HG03095 (cell line): ENCODE data around the gene ESPN.

Experiments used
- ATAC-seq: cut with Tn5 transposase; IDR thresholded peaks from one replicate; pipeline ENCODE4 v1.9.1; 2021; ENCODE audit warnings: moderate library complexity; ENCODE audit not compliant: unreplicated experiment

Gene ESPN

DNA sequence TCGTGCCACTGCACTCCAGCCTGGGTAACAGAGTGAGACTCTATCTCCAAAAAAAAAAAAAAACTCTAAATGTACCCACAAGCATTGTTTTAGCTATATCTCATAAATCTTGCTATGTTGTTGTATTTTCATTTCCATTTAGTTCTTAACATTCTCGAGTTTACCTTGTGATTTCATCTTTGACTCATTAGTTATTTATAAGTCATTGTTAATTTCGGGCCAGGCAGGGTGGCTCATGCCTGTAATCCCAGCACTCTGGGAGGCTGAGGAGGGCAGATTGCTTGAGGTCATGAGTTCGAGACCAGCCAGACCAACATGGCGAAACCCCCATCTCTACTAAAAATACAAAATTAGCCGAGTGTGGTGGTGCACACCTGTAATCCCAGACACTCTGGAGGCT, 16.6 kb upstream of the ESPN start:
- no peak for ATAC-seq

DNA sequence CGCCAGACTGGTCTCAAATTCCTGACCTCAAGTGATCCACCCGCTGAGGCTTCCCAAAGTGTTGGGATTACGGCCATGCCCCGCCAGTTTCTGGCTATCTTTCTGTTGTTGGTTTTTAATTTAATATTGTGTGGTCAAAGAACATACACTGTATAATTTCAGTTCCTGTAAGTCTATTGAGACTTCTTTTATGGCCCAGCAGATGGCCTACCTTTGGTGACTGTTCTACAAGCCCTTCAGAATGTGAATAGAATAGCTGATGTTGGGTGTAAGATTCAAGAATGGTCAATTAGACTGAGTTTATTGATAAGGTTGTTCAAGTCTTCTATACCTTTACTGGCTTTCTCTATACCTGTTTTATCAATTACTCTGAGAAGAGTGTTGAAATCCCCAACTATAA, 15.5 kb upstream of the ESPN start:
- ATAC-seq: no peak

DNA sequence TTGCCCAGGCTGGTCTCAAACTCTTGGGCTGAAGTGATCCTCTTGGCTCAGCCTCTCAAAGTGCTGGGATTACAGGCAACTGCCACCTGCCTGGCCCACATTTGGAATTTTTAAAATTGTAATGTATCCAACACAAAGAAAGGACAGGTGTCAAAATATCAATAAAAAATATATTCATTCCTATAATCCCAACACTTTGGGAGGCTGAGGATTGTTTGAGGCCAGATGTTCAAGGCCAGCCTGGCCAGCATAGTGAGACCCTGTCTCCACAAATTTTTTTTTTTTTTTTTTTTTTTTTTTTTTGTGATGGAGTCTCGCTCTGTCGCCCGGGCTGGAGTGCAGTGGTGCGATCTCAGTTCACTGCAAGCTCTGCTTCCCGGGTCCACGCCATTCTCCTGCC, 14.8 kb upstream of the ESPN start:
- no peak for ATAC-seq

DNA sequence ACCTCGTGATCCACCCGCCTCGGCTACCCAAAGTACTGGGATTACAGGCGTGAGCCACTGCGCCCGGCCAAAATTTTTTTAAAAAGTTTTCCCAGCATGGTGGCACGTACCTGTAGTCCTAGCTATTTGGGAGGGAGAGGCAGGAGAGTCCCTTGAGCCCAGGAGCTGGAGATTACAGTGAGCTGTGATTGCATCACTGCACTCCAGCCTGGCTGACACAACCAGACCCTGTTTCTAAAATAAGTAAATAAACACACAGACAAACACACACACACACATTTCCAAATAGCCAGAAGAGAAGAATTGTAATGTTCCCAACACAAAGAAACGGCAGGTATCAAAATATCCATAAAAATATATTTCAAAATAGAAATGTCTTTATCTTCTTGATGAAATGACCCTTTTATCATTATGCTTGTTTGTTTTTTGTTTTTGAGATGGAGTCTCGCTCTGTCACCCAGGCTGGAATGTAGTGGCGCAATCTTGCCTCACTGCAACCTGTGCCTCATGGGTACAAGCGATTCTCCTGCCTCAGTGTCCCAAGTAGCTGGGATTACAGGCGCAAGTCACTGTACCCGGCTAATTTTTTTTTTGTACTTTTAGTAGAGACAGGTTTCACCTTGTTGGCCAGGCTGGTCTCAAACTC, 14.2 kb upstream of the ESPN start:
- ATAC-seq: no peak

DNA sequence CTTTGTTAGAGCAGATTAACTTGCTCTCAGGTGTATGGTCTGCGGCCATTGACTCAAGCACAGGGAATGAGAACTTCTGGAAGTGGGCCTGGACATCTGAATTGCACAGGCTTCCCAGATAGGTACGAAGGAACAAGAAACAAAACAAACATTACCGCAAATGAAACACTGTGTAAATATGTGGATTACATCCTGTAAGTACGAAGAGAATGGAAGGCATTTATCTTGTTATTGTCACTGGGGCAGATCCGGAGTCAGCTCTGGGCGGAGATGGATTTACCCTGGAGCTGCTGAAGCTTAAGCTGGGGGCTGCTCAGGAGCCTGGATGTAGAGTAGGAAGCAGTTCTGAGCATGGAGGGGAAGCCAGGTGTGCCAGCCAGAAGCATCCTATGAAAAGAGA, 11.7 kb upstream of the ESPN start:
- ATAC-seq: no peak

DNA sequence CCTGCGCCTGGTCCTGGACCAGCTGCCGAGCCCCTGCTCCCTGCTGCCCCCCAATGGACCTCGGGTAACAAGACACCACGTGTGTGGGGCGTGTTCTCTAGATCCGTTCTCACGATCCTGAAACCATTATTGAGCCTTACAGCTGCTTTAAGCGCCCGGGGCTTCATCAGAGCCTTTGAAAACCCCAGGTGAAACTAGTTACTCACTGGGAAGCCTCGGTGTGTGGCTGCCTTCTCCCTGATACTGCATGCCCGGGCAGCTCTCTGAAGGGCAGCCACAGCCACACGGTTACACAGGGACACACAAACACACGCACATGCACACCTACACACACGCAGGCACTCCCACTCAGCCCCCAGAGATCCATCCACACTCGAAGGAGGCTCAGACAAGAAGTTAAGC, 10.1 kb upstream of the ESPN start:
- ATAC-seq: peak; percentile 79

DNA sequence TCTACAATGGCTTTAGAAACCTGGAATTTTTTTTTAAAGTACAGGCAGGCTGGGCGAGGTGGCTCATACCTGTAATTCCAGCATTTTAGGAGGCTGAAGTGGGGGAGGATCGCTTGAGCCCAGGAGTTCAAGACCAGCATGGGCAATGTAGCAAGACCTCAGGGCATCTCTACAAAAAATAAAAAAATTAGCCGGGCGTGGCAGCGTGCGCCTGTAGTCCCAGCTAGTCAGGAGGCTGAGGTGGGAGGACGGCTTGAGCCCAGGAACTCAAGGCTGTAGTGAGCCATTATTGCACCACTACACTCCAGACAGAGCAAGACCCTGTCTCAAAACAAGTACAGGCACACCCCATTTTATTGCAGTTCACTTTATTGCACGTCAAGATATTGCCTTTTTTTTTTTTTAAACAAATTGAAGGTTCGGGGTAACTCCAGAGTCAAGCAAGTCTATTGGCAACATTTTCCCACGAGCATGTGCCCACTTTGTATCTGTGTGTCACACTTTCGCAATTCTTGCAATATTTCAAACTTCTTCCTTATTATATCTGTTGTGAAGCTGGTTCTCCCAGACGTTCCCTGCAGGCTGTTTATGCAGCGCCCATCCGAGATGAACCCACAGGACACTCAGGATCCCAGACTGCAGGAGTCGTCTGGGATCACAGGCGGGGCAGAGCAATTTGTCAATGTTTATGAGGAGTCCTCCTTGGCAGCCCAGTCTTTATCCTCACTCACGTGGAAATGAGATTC, 9.5 kb upstream of the ESPN start:
- no peak for ATAC-seq

DNA sequence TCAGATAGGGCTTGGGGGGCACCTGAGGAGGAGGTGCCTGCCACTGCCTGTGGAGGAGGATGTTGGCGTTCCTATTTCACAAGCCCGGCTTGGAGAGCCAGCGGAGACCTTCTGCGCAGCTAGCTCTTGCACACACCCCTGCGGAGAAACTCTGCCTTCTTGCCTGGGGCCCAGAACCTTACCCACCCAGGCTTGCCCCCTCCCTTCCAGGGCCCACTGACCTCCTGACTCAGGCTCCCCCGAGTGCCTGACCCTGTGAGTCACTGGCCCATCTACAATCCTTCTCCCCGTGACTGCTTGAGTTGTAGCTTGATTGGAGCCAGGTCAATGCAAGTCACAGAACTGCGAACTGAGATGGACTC, 8.3 kb upstream of the ESPN start:
- no peak for ATAC-seq

DNA sequence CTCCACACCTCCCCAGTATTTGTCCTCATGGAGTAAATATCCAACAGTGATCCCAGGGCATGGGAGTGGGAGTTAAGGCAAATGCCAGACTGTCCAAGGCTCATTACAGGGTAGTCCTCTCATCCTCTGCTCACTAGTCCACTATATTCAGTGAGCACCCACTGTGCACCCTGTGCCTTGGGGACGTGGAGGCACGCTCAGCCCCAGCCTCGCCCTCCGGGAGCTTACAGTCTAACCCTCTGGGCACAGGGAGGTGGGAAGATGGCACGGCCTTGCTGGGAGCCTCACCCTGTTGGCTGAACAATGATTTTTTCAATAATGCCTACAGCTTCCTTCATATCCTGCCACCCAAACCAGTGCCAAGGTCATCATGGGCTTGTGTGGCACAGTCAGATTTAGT, 7.7 kb upstream of the ESPN start:
- no peak for ATAC-seq

DNA sequence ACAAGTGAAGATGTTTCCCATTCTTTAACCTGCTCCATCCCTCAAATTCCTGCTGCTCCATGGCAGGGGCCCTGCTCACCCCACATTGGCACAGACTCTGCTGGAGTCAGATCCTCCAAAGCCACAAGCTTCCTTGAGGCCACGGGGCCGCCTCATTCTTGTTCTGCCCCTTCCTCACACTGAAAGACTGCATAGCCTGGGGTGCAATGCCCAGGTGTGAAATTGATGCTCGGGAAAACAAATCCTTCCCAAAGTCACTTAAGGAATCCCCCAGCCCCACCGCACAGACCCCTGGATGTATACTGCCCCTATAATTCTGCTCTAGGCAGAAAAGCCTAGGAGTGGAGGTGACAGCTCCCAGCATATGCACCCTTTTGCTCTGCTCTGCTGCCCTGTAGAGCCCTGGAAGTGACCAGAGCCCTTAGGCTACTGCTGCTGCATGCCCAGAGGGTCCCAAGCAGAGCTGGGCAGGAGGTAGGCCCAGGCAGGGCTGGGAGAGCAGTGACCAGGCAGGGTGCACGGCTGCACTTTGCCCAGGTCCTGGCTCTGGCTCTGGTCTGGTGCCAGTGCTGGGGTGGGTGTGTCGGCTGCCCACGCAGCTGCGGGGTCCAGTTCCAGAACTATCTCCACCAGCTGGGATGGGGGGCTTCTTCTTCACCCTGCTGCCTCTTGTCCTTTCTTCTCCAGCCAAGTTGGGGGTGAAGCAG, 6.5 kb upstream of the ESPN start:
- ATAC-seq: no peak

DNA sequence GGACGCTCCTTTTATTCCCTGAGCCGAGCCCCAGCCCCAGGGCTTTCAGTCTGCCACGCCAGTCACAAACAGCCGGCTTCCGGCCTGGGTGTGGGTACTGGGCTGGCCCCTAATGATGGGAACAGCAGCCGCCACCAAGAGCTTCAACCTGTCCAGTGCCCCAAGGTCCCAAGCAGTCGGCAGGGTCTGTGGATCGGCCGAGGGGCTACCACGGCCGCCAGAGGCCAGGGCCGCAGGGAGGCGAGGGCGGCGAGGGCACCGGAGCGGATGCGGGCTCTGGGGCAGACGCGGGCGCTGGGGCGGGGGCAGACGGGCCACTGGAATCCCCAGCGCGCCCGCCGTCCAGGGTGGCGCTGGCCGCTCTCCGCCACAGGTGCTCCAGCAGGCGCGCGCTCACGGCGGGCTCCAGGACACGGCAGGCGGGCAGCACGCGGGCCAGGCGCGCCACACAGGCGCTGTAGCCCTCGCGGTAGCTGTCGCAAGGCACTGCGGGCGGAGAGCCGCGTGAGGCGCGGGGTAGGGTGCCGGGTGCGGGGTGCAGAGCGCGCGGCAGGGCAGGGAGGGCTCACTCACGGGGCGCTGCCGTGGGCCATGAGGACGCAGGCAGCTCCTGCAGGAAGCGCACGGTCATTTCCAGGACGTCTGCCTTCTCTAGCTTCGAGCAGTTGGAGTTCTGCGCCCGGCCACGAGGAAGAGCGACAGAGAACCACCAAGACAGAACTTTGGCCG, 5.7 kb upstream of the ESPN start:
- no peak for ATAC-seq

DNA sequence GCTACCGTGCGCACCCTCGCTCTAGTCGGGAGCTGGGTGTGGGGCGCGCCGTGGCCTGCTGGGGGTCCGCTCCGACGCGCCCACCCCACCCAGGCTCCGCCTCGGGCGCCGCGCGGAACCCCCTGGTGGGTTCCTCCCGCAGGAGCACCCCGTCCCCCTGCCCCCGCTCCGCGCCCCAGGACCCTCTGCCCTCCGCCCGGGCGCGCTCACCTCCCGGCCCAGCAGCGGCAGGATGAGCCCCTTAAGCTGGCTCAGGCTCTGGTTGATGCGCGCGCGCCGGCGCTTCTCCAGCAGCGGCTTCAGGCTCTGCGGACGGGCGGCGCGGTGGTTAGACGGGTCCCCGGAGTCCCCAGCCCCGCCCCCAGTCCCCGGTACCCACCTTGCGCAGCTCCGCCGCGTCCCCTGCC, 5.2 kb upstream of the ESPN start:
- no peak for ATAC-seq

DNA sequence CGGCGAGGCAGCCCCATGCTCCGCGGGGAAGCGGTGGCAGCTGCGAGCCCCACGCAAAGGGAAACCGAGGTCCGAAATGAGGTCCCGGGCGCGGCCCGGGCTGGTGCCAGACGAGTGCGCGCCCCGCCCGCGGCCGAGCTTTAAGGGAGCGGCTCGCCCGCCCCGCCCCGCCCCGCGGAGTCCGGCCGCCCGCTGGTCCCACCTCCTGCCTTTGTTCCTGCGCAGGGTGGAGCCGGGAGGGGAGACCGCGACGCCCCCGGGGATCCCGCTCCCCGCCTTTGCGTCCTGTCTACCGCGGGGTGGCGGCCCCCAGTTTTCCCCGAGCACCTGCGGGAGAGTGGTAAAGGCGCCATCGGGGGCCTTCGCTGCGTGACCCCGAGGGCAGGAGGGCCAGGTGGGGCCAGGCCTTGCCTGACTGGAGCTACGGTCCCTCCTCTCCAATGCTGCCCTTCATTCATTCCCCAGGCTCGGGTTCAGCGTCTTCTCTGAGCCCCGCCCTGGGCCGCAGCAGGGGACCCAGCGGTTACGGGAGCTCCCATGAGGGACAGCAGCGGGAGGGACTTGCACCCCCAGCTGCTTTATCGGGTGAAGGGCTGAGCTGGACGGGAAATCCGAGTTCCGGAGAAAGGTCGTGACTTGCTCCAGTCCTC, 4.6 kb upstream of the ESPN start, which contains the start of gene HES2:
Gene HES2 (minus strand): TSS at position 116 of the 650 bp plus-strand sequence. CDS start 99 bp downstream, at position 17.
- no peak for ATAC-seq

DNA sequence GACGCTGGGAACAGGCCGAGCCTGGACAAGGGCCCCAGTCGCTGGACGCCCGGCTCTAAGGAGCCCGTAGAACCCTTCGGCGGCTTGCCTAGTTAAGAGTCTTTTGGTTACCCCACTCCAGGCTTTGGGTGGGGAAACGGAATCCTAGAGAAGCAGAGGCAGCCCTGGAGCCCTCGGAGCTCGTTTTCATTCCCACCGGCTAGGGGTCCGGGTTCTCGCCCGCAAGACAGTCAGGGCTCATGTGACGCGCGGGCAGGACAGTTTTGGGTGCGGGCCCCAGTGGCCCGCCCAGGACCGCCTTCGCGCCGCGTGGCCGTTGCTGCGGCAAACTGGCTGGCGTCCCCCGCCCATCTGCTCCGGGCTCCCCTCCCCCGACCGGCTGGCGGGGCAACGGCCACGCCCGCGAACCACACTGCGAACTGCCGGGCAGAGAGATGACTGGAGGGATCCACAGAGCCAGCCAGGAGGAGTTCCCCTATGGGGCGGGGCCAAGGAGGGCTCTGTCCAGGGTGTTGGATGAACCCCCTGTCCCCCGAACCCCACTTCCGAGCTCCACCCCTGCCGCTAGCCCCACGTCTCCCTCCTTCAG, 4.0 kb upstream of the ESPN start:
- ATAC-seq: no peak

DNA sequence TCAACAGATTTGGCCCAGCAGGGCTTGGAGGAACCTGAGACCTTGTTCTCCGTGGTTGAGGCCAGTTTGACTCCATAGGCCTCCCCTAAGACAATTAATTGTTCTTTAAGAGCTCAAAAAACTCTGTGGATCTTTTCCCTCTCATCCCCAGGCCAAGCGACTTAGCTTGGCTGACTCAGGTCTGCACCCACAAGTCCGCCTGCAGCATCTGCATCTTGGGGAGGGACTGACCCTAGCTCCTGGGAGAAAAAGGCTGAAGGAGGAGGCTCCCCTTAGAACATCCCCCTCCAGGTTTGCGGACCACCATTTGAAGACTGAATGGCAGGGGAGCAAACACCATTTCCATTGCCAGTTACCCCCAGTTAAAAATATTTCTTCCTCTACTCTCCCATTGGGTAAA, 3.3 kb upstream of the ESPN start:
- no peak for ATAC-seq

DNA sequence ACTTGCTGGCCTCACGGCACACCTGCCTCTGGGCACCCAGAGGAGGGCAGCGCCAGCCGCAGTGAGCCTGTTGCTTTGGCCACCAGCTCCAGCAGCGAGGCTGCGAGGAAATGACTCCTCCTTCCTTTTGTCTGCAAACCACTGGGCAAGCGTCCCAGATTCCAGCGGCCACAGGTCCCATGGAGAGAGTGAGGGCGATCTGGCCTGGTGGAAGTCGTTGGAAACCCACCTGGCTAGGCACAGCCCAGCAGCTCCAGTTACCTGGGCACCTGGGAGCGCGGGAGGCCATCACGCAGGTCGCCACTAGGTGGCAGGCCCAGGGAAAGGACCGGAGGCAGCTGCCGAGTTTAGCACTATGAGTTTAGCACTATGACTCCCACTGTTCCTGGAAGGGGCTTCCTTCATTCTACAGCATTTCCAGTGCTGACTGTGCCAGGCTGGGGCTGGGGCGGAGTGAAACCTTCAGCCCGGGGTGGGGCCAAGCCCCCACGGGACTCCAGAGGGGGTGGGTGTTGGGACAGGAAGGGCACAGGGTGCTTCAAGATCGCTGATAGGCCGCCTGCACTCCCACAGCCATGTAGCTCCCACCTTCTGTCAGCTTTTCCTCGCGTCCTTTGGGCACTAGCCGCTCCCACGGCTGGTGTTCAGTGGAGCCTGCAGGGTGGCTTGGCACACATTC, 1.1 kb upstream of the ESPN start:
- ATAC-seq: no peak

DNA sequence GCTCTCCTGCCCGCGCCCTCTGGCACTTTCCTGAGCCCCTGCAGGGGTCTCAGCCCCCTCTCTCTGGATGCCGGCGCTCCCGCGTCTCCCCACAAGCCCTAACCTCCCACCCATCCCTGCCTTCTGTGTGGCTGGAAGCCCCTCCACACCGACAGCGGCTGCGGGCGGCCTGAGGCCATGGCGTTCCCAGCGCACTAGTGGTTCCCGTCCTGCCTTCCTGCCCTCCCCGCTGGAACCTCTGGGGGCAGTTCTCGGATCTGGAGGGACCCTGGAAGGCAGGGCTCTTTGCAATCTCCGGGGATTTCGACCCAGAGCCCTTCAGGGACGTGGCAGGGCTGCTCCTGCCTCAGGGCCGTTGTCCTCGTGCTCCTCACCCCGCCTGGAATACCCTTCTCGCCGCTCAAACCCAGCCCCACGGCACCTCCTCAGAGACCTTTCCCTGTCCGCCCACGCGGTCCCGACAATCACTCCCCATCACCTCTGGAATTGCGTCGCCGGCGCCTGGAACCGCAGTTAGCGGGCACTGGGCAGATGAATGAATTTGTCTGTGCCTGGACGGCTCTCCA, 493 bp upstream of the ESPN start:
- no peak for ATAC-seq

DNA sequence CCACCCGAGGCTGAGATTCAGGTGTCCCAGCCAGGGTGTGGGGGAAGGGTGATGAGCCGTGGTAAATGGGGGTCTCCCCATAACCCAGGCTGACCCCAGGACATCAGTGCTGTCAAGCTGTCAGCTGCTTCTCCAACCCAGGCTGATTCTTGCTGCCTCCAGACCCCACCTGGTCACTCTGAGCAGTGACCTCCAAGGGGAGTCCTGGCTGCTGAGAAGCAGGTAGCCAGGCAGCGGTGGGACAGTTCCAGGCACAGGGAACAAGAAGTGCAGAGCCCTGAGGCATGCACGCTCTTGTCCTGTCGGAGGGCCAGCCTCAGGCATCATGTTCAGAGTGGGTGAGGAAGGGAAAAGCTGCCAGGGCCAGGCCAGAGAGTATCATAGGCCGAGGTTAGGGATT, 1.1 kb downstream of the ESPN start:
- no peak for ATAC-seq

DNA sequence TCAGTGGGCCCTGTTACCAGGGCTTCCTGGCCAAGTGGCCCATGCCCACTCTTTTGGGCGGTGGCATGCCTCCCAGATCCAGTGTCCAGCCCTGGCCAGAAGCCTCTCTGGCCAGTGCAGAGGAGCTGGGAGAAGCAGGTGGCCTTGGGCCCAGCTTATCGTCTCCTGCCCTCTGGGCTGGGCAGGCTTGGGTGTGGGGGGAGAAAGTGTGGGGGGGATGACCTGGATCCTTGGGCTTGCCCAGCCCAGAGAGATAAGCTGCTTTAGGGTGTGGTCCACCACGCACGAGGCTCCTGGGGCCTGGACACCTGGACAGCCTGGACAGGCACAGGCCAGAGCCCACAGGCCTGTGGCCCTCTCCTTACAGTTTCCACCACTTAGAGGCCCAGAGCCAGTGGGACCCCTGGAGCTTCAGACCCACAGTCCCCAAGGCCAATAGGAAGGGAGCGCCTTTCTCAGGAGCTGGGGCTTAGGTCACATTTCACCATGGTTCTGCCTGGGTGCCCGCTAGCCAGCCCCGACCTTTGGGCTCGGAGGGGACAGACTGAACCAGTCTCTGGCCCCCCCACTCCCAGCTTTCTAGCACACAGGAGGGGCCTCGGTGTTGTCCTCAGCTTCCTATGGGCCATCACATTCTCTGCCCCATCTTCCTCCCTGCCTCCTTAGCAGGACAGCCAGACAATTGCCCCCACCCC, 1.8 kb downstream of the ESPN start:
- no peak for ATAC-seq
